Neural progenitor cell (in vitro differentiated cells): ENCODE measurements around the gene PGPEP1. TPM values are rescaled to one million over a fixed set of nuclear protein-coding genes. Genes with fewer than 3 reads are reported as not detected.
"Not testable (repeated sequence)": the region's sequence is repeated elsewhere in the genome, so short reads cannot be mapped to it uniquely, and the experiment has no call there.

Experiments
- DNase-seq: peaks from one replicate; pipeline ENCODE4 v3.0.0-alpha.2; 2016; ENCODE audit warnings: low spot score
- H2AFZ ChIP-seq: fragments of 200-600 bp; sonication (generic); replicated peaks from 2 replicates; pipeline ENCODE4 v1.6.1; 2016; ENCODE audit warnings: antibody characterized with exemption
- H3F3A ChIP-seq: fragments of 200-600 bp; sonication (generic); 2 replicates; pipeline ENCODE4 v1.6.1; 2016; ENCODE audit warnings: antibody characterized with exemption, low read depth
- H3K27ac ChIP-seq: fragments of 200-600 bp; sonication (generic); 2 replicates; pipeline ENCODE4 v1.5.1; 2016; ENCODE audit warnings: mild to moderate bottlenecking
- H3K27me3 ChIP-seq: fragments of 200-600 bp; sonication (generic); 2 replicates; pipeline ENCODE4 v1.6.1; 2016; ENCODE audit warnings: mild to moderate bottlenecking, moderate library complexity
- H3K36me3 ChIP-seq: fragments of 200-600 bp; sonication (generic); 2 replicates; pipeline ENCODE4 v1.5.1; 2016
- H3K4me1 ChIP-seq: fragments of 200-600 bp; sonication (generic); 2 replicates; pipeline ENCODE4 v1.6.1; 2016; ENCODE audit warnings: mixed run types
- H3K4me2 ChIP-seq: fragments of 200-600 bp; sonication (generic); 2 replicates; pipeline ENCODE4 v1.6.1; 2016
- H3K4me3 ChIP-seq: fragments of 200-600 bp; sonication (generic); 2 replicates; pipeline ENCODE4 v1.5.1; 2016
- H3K79me2 ChIP-seq: fragments of 200-600 bp; sonication (generic); 2 replicates; pipeline ENCODE4 v1.6.1; 2016; ENCODE audit warnings: low read depth
- H3K9ac ChIP-seq: fragments of 200-600 bp; sonication (generic); 2 replicates; pipeline ENCODE4 v1.6.1; 2016
- H3K9me3 ChIP-seq: fragments of 200-600 bp; sonication (generic); 2 replicates; pipeline ENCODE4 v1.5.1; 2016; ENCODE audit warnings: low read depth
- H4K20me1 ChIP-seq: fragments of 200-600 bp; sonication (generic); 2 replicates; pipeline ENCODE4 v1.6.1; 2016; ENCODE audit warnings: low read depth
- H3K27ac Mint-ChIP-seq: 3 replicates; pipeline ENCODE4 v1.8.0; 2021; ENCODE audit warnings: mixed read lengths
- H3K27me3 Mint-ChIP-seq: 2 replicates; pipeline ENCODE4 v1.8.0; 2022; ENCODE audit warnings: low read depth, mild to moderate bottlenecking, inconsistent platforms, moderate library complexity, mixed read lengths; ENCODE audit not compliant: insufficient read depth
- H3K36me3 Mint-ChIP-seq: 3 replicates; pipeline ENCODE4 v1.8.0; 2021; ENCODE audit warnings: mixed read lengths
- H3K4me1 Mint-ChIP-seq: 3 replicates; pipeline ENCODE4 v1.8.0; 2021; ENCODE audit warnings: mixed read lengths
- H3K4me3 Mint-ChIP-seq: 3 replicates; pipeline ENCODE4 v1.8.0; 2021; ENCODE audit warnings: mild to moderate bottlenecking, moderate library complexity, mixed read lengths
- H3K9me3 Mint-ChIP-seq: 3 replicates; pipeline ENCODE4 v1.8.0; 2020; ENCODE audit warnings: mixed read lengths
- CTCF ChIP-seq: fragments of 200-600 bp; sonication (generic); IDR thresholded peaks from 2 replicates; pipeline ENCODE4 v1.5.1; 2017; ENCODE audit warnings: antibody characterized with exemption, mild to moderate bottlenecking
- EZH2 ChIP-seq: fragments of 200-600 bp; sonication (generic); IDR thresholded peaks from 2 replicates; pipeline ENCODE4 v1.6.1; 2017; ENCODE audit warnings: antibody characterized with exemption, mild to moderate bottlenecking, moderate library complexity
- EZH2phosphoT487 ChIP-seq: fragments of 200-600 bp; sonication (generic); IDR thresholded peaks from 2 replicates; pipeline ENCODE4 v1.6.1; 2017; ENCODE audit warnings: antibody characterized with exemption
- total RNA-seq: library from RNA; depleted of rRNA; stranded (reverse); fragments of >200 nt; gene quantifications from 2 replicates; pipeline ENCODE4 v1.2.3, GENCODE V29; 2015; ENCODE audit warnings: low replicate concordance

The PGPEP1 gene
- total RNA-seq, 1 donor from 2014 or later = 2.1 TPM

- Histone ChIP-seq H3K4me1 (peaks cover 6% of the 10 kb centered on the region), H3F3A (peaks cover 3% of the 10 kb centered on the region), H3K4me2 (no peak overlapping the region), H3K9me3 (no peaks in the 10 kb centered on the region), H3K9ac (no peak overlapping the region), H3K4me3 (no peak overlapping the region), H3K36me3 (no peaks in the 10 kb centered on the region), H3K27ac (no peak overlapping the region), H3K27me3 (peaks cover 5% of the 10 kb centered on the region), H2AFZ (no peak overlapping the region), H4K20me1 (no peaks in the 10 kb centered on the region), H3K79me2 (no peaks in the 10 kb centered on the region)
- peaks cover 28% of the 10 kb centered on the region for H3K4me1 Mint-ChIP-seq
- H3K27me3 Mint-ChIP-seq = peaks cover 6% of the 10 kb centered on the region
- H3K27ac Mint-ChIP-seq = peak overlapping the region; percentile 80
- no peaks in the 10 kb centered on the region for H3K9me3 Mint-ChIP-seq
- peak; percentile 57 for DNase-seq
- no peak for TF ChIP-seq EZH2
- no peak for TF ChIP-seq EZH2phosphoT487
- TF ChIP-seq CTCF = peak; percentile 41
- no peaks in the 10 kb centered on the region for H3K36me3 Mint-ChIP-seq
- H3K4me3 Mint-ChIP-seq = no peak overlapping the region
These were observed 61.2 kb downstream of the PGPEP1 start for GRCh38 chr19:18401580-18402112.

GRCh38 chr19:18402455-18403248 lies 62.3 kb downstream of the PGPEP1 start:
- H3K9me3 Mint-ChIP-seq, H2AFZ ChIP-seq, H4K20me1 ChIP-seq, H3K4me3 ChIP-seq, H3K9me3 ChIP-seq, H3K27me3 ChIP-seq, H3K36me3 ChIP-seq, H3K4me1 ChIP-seq, H3K36me3 Mint-ChIP-seq, H3F3A ChIP-seq, DNase-seq, H3K79me2 ChIP-seq, H3K9ac ChIP-seq, H3K4me2 ChIP-seq, H3K27me3 Mint-ChIP-seq, H3K4me3 Mint-ChIP-seq, H3K27ac ChIP-seq: not testable (repeated sequence)
- Mint-ChIP-seq H3K4me1 (peaks cover 20% of the 10 kb centered on the region), H3K27ac (peak overlapping the region; percentile 74)

- not testable (repeated sequence) for H3K27ac Mint-ChIP-seq, H3K4me2 ChIP-seq, H3K4me3 ChIP-seq, H3K9me3 Mint-ChIP-seq, H3K27ac ChIP-seq, DNase-seq, H3K36me3 ChIP-seq, H3F3A ChIP-seq, H3K4me3 Mint-ChIP-seq, H3K79me2 ChIP-seq, H3K9ac ChIP-seq, H3K9me3 ChIP-seq, H3K27me3 ChIP-seq, H3K36me3 Mint-ChIP-seq, H4K20me1 ChIP-seq, H3K4me1 ChIP-seq, H2AFZ ChIP-seq
- peaks cover 25% of the 10 kb centered on the region for H3K4me1 Mint-ChIP-seq
- H3K27me3 Mint-ChIP-seq = peaks cover 12% of the 10 kb centered on the region
These were observed 65.4 kb downstream of the PGPEP1 start for GRCh38 chr19:18405754-18406153.

GRCh38 chr19:18406749-18407148 lies 66.4 kb downstream of the PGPEP1 start:
- Histone ChIP-seq H3K4me1 (no peaks in the 10 kb centered on the region), H3K9ac (no peak overlapping the region), H3K4me2 (no peak overlapping the region), H3K9me3 (no peaks in the 10 kb centered on the region), H3K27ac (no peak overlapping the region), H3K79me2 (no peaks in the 10 kb centered on the region), H3F3A (no peaks in the 10 kb centered on the region), H3K36me3 (no peaks in the 10 kb centered on the region), H2AFZ (no peak overlapping the region), H3K27me3 (peaks cover 11% of the 10 kb centered on the region), H3K4me3 (no peak overlapping the region), H4K20me1 (no peaks in the 10 kb centered on the region)
- Mint-ChIP-seq H3K4me1 (peaks cover 22% of the 10 kb centered on the region), H3K27me3 (peaks cover 14% of the 10 kb centered on the region), H3K9me3 (no peaks in the 10 kb centered on the region), H3K27ac (no peak overlapping the region), H3K36me3 (no peaks in the 10 kb centered on the region), H3K4me3 (no peak overlapping the region)
- DNase-seq = no peak
- TF ChIP-seq EZH2phosphoT487 (no peak), CTCF (no peak), EZH2 (no peak)
